ENCODE data around the gene SIDT1. TPM values are rescaled to one million over a fixed set of nuclear protein-coding genes. Genes with fewer than 3 reads are reported as not detected.

Gene SIDT1
- total RNA-seq, 1 experiment from 2014 or later, result not detected

DNA sequence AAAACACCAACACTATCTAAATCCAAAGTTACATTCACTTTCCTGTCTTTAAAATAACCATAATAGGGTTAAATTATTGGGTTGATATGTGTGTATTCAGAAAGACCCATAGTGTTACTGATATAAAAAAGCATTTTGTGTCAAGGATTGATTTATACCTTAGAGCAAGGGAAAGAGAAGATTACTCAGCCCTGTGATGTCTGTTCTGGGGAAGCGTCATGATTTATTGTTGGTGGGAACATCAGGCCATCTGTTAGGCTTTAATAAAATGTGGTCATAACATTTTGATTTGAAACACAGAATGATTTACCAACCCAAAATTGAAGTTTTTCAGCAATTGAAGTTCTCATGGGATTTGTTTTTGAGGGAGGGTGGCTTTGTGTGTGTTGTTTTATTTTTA is 33.2 kb downstream of the SIDT1 start:
- no peak for DNase-seq
- Histone ChIP-seq H3K9me3 (no peaks in the 10 kb centered on the region; the same call in 1 of the 2 replicates), H3K4me3 (no peak overlapping the region), H3K36me3 (no peaks in the 10 kb centered on the region), H3K27me3 (peaks cover 25% of the 10 kb centered on the region)

DNA sequence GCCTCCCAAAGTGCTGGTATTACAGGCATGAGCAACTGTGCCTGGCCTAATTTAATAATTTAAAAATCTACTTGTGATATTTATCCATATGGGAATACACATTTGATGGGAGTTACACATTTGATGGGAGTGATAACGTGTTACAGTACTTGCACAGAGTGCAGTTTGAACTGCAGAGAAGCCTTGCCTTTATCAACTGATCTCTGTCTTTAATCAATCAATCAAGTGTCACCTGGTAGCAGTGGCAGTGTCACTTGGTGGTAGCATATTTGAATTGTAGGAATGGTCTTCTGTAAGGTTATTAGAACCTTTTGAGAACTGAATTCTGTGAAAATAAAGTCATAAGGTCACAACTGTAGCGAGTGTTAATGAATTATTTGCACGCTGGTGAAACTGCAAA is 37.8 kb downstream of the SIDT1 start:
- H3K36me3 ChIP-seq, result no peaks in the 10 kb centered on the region

GRCh38 chr3:113571360-113571759 is 39.0 kb downstream of the SIDT1 start:
- Histone ChIP-seq H3K9me3 (no peaks in the 10 kb centered on the region; the same call in 1 of the 2 replicates), H3K36me3 (no peaks in the 10 kb centered on the region), H3K4me3 (no peak overlapping the region), H3K27me3 (peaks cover 29% of the 10 kb centered on the region)
- no peak for DNase-seq

More for the DNA sequence above, 37.8 kb downstream of the SIDT1 start:
- Histone ChIP-seq H3K9me3 (no peaks in the 10 kb centered on the region; the same call in 1 of the 2 replicates), H3K27me3 (peaks cover 31% of the 10 kb centered on the region), H3K4me3 (no peak overlapping the region)
- DNase-seq, result no peak

GRCh38 chr3:113573728-113574127 is 41.4 kb downstream of the SIDT1 start:
- DNase-seq, result no peak
- H3K27me3 ChIP-seq, result peaks cover 17% of the 10 kb centered on the region
- H3K4me3 ChIP-seq, result no peak overlapping the region
- no peaks in the 10 kb centered on the region for H3K36me3 ChIP-seq
- peaks cover 6% of the 10 kb centered on the region; the same call in 1 of the 2 replicates for H3K9me3 ChIP-seq

- Histone ChIP-seq H3K4me3 (no peak overlapping the region), H3K27me3 (peaks cover 17% of the 10 kb centered on the region), H3K36me3 (no peaks in the 10 kb centered on the region), H3K9me3 (peaks cover 6% of the 10 kb centered on the region; the same call in 1 of the 2 replicates)
- DNase-seq, result no peak
Measured at GRCh38 chr3:113574213-113574612, 41.9 kb downstream of the SIDT1 start.

DNA sequence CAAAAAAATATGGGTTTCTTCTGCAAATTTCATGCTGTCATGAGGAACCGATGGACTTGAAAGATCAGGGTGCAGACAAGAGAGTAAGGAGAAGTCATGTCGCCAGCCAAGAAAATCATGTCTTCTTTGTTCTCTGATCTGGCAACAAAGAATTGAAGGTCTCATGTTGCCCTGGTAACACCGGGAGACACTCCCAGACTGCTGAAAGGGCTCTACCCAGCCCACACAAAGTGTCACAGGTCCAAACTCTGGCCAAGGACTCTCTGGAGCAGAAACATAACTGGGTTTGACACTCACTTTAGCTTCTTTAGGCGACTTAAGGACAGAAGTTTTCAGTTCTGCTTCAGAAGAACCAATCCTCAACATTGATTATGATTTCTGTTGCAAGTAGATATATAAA is 42.9 kb downstream of the SIDT1 start:
- peaks cover 6% of the 10 kb centered on the region; the same call in 1 of the 2 replicates for H3K9me3 ChIP-seq
- no peak overlapping the region for H3K4me3 ChIP-seq
- no peak for DNase-seq
- no peaks in the 10 kb centered on the region for H3K36me3 ChIP-seq
- peaks cover 21% of the 10 kb centered on the region for H3K27me3 ChIP-seq

DNA sequence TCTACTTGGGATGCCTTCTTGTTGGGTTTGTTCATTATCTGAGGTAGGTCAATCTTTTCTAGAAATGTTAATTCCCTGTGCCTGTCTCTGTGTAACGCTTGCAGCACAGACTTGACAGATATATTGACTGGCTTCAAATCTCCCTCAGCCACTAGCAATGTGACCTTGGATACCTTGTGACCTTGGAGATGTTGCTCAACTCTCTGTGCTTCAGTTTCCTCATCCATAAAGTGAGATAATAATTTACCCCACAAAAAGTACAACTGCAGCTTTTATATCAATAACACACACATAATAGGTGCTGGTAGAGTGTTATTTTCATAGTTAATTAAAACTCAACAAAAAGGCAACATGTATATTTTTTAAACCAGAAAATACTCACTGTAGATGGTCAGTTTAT is 52.9 kb downstream of the SIDT1 start:
- DNase-seq, result no peak
- no peaks in the 10 kb centered on the region for H3K36me3 ChIP-seq
- H3K27me3 ChIP-seq, result peaks cover 19% of the 10 kb centered on the region
- no peaks in the 10 kb centered on the region for H3K9me3 ChIP-seq
- H3K4me3 ChIP-seq, result no peak overlapping the region

DNA sequence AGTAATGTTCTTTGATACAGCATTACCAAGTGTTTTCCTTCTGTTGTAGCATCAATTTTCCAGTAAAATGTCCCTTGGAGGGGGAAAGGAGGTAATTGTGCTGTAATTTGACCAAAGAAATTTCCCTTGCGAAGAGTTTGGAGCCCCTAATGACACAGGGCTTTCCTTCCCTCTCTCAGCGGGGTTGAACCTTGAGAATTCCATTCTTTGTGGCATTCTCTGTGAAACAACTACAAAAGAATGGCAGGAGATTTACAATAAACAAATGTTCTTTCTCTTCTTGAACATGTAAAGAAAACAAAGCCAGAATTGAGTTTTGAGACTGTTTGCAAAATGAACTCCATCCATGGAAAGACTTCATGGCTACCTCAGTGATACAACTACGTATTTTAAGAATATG is 53.4 kb downstream of the SIDT1 start:
- DNase-seq, result no peak
- Histone ChIP-seq H3K36me3 (no peaks in the 10 kb centered on the region), H3K9me3 (no peaks in the 10 kb centered on the region), H3K27me3 (peaks cover 15% of the 10 kb centered on the region), H3K4me3 (no peak overlapping the region)

DNA sequence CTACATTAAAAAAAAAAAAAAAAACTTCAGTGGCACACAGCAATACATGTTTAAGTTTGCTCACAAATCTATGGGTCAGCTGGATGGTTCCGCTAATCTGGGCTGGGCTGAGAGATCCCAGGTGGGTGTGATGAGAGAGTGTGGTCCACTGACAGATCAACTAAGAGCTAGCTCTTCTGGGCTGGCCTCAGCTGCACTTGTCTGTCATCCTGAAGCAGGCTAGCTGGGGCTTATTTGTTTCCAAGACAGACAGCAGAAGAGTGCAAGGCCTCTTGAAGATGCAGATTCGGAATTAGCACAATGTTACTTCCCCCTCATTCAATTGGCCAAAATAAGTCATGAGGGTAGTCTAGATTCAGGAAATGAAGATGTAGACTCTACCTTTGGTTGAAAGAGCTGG is 56.5 kb downstream of the SIDT1 start:
- peaks cover 15% of the 10 kb centered on the region for H3K27me3 ChIP-seq
- DNase-seq, result no peak
- H3K4me3 ChIP-seq, result no peak overlapping the region
- H3K9me3 ChIP-seq, result no peaks in the 10 kb centered on the region
- H3K36me3 ChIP-seq, result no peaks in the 10 kb centered on the region

DNA sequence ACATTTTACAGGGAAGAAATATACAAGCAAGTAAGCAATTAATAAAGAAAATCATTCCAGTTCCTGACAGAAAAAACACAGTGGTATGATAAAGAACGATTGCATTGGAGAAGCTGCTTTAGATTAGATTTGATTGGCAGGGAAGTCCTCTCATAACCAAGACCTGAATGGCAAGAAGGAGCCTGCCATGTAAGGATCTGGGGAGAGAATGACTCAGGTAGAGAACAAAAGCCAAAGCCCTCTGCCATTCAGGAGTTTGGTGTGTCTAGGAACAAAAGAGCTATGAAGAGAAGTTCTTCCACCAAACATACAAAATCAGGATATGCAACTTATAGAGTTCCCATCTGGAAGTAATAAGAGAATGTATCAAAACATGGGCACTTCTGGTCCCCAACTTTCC is 57.6 kb downstream of the SIDT1 start:
- no peak overlapping the region for H3K4me3 ChIP-seq
- no peaks in the 10 kb centered on the region for H3K36me3 ChIP-seq
- peaks cover 9% of the 10 kb centered on the region for H3K27me3 ChIP-seq
- H3K9me3 ChIP-seq, result no peaks in the 10 kb centered on the region
- DNase-seq, result no peak

- Histone ChIP-seq H3K9me3 (no peaks in the 10 kb centered on the region), H3K36me3 (no peaks in the 10 kb centered on the region)
Measured at GRCh38 chr3:113590983-113591382, 58.6 kb downstream of the SIDT1 start.

GRCh38 chr3:113594066-113594465 is 61.7 kb downstream of the SIDT1 start:
- H3K4me3 ChIP-seq, result no peak overlapping the region
- no peak for DNase-seq
- H3K36me3 ChIP-seq, result no peaks in the 10 kb centered on the region
- peaks cover 4% of the 10 kb centered on the region for H3K27me3 ChIP-seq
- H3K9me3 ChIP-seq, result no peaks in the 10 kb centered on the region

More at GRCh38 chr3:113590983-113591382, 58.6 kb downstream of the SIDT1 start:
- no peak for DNase-seq
- Histone ChIP-seq H3K4me3 (no peak overlapping the region), H3K27me3 (peaks cover 4% of the 10 kb centered on the region)

DNA sequence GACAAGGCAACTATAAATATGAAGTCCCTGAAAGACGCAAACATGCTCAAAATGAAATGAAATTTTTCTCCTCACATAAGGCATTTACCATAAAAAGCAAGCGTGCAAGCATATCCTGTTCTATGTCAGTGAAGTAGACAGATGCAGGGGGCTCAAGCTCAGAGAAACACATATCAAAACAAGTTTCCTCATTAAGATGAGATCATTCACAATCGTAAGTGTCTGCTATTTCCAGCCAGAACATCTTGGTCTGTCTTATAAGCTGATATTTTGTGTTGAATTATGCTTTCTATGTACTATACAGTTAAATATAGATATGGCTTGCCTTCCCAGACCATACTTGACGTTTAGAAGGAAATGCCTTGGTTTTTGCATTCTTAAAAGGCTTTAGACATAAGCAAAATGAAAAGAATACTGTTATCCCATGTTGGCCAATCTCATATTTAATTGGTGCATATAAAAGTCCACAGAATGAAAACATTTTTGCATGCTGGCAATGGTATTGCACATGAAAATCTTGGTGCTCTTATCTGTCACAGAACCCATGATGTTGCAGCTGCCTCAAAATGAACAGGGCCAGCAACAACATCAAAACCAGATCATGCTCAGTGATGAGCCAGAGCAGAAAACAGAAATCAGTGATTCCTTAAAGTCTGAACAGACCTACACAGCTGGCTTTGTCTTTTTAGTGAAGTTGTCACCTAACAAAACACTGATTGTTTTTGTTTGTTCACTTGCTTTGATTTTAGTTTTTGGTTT is 65.4 kb downstream of the SIDT1 start:
- Histone ChIP-seq H3K27me3 (0 out of 2 replicates have a peak, but pooled peaks cover 4% of the 10 kb centered on the region), H3K4me3 (no peak overlapping the region), H3K9me3 (no peaks in the 10 kb centered on the region), H3K36me3 (no peaks in the 10 kb centered on the region)
- DNase-seq, result no peak

- DNase-seq, result peak; percentile 41
- H3K27me3 ChIP-seq, result 0 out of 2 replicates have a peak, but pooled peaks cover 4% of the 10 kb centered on the region
- H3K9me3 ChIP-seq, result no peaks in the 10 kb centered on the region
- no peak overlapping the region for H3K4me3 ChIP-seq
- no peaks in the 10 kb centered on the region for H3K36me3 ChIP-seq
Measured at GRCh38 chr3:113600418-113601182, 68.2 kb downstream of the SIDT1 start.

GRCh38 chr3:113601240-113601639 is 68.9 kb downstream of the SIDT1 start:
- Histone ChIP-seq H3K36me3 (no peaks in the 10 kb centered on the region), H3K4me3 (no peak overlapping the region), H3K9me3 (no peaks in the 10 kb centered on the region), H3K27me3 (0 out of 2 replicates have a peak, but pooled peaks cover 4% of the 10 kb centered on the region)
- no peak for DNase-seq

- DNase-seq, result no peak
- Histone ChIP-seq H3K36me3 (no peaks in the 10 kb centered on the region), H3K9me3 (no peaks in the 10 kb centered on the region), H3K27me3 (0 out of 2 replicates have a peak, but pooled peaks cover 4% of the 10 kb centered on the region), H3K4me3 (no peak overlapping the region)
Measured at GRCh38 chr3:113602256-113602655, 69.9 kb downstream of the SIDT1 start.

DNA sequence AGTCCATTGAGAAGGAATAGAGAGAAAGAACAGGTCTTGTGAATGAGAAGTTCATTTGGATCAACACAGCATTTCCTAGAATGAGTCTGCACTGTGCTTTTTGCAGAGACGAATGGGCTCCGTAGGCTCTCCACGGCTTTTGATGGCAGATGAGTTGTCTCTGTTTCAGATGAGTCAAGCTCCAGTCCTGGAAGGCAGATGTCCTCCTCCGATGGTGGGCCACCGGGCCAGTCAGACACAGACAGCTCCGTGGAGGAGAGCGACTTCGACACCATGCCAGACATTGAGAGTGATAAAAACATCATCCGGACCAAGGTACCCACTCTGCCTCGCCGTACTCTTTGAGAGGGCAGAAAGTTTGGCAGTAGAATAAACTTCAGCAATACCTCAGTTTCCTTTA is 70.5 kb downstream of the SIDT1 start:
- H3K9me3 ChIP-seq, result no peaks in the 10 kb centered on the region
- no peak overlapping the region for H3K4me3 ChIP-seq
- 0 out of 2 replicates have a peak, but pooled peaks cover 4% of the 10 kb centered on the region for H3K27me3 ChIP-seq
- H3K36me3 ChIP-seq, result no peaks in the 10 kb centered on the region
- DNase-seq, result no peak

Data from MG63 (cell line).